SK-N-MC (cell line): ENCODE measurements around the gene CENPU.

ENCODE experiments used
- EZH2 ChIP-seq: fragments of 200-600 bp; sonication (generic); IDR thresholded peaks from one replicate; pipeline ENCODE4 v1.6.1; 2017; ENCODE audit warnings: antibody characterized with exemption
- FOXP2 ChIP-seq: optimal IDR thresholded peaks from 2 replicates; pipeline ENCODE3; 2011; ENCODE audit warnings: mild to moderate bottlenecking, moderate library complexity; ENCODE audit not compliant: insufficient read depth; ENCODE audit errors: extremely low read length, control extremely low read depth
- POLR2AphosphoS5 ChIP-seq: IDR thresholded peaks from 2 replicates; pipeline ENCODE4 v1.6.1; 2012; ENCODE audit warnings: mild to moderate bottlenecking, low read depth, low read length, borderline replicate concordance

- TF ChIP-seq POLR2AphosphoS5 (no peak), EZH2 (no peak), FOXP2 (no peak)
Observed at GRCh38 chr4:184680698-184681097, 53.2 kb downstream of the CENPU start.
